ENCODE data around the gene MAGI2. TPM values are rescaled to one million over a fixed set of nuclear protein-coding genes. Genes with fewer than 3 reads are reported as not detected.

MAGI2 gene
- total RNA-seq, 2 experiments from 2014 or later = 0.03 to 0.17 TPM

- H3K4me3 ChIP-seq (ENCODE audit: low read depth, low read length, poor library complexity, severe bottlenecking) = no peak overlapping the region
- no peak overlapping the region for H3K27ac ChIP-seq (ENCODE audit: low read depth, low read length, poor library complexity, severe bottlenecking)
- ChIA-PET CTCF (ENCODE audit: unreplicated experiment) (no interaction called here), POLR2A (no interaction called here)
- no peak for TF ChIP-seq CTCF (conservative IDR thresholded peaks at IDR 0.05; ENCODE audit: low read length)
- TF ChIP-seq EZH2phosphoT487 (IDR thresholded peaks at IDR 0.05; ENCODE audit: borderline replicate concordance, low read depth, low read length) = no peak
- no TSS peak for BruUV-seq (replicated peaks)
- no peaks in the 10 kb centered on the region for H3K9me2 ChIP-seq (ENCODE audit: insufficient read depth, low read length)
- H4K20me1 ChIP-seq (ENCODE audit: insufficient read depth, low read length) = no peaks in the 10 kb centered on the region
- intact Hi-C loops (cut with micrococcal nuclease; ENCODE audit: unreplicated experiment) = no loop called here
- H2AFZ ChIP-seq (ENCODE audit: low read length) = no peak overlapping the region
- no peaks in the 10 kb centered on the region for H3K79me2 ChIP-seq (ENCODE audit: insufficient read depth, low read depth, low read length)
- no peaks in the 10 kb centered on the region for H3K36me3 ChIP-seq (ENCODE audit: insufficient read depth, low read length)
- no peak for DNase-seq (ENCODE audit: low spot score)
- H3K4me2 ChIP-seq (ENCODE audit: low read length) = no peak overlapping the region
- no peaks in the 10 kb centered on the region for H3K4me1 ChIP-seq (ENCODE audit: insufficient read depth, low read length, poor library complexity, severe bottlenecking)
- no peaks in the 10 kb centered on the region for H3K9me3 ChIP-seq (ENCODE audit: low read length)
Measured at GRCh38 chr7:78212476-78213060, 1240.9 kb downstream of the MAGI2 start.

DNA sequence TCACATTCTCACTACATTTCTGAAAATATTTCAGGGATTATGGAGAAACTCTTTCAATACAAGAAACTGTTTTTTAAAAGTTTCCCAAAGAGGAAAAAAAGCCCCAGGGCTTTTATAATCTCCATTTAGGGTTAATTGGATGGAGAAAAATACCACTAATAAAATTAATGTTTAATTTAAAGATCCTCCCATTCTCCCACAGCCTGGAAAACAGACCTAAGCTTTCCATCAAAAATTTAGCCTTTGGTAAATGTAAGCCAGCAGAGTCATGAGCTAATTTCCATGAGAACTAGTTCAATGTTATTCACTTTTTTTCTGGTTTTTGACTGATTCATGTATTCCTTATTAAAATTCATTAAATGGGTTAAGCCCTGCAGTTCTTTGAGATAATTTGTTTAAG lies 1246.2 kb downstream of the MAGI2 start:
- Histone ChIP-seq H3K4me2 (ENCODE audit: low read length) (no peak overlapping the region), H3K9me3 (ENCODE audit: low read length) (no peaks in the 10 kb centered on the region), H3K36me3 (ENCODE audit: insufficient read depth, low read length) (no peaks in the 10 kb centered on the region), H3K4me3 (ENCODE audit: low read depth, low read length, poor library complexity, severe bottlenecking) (no peak overlapping the region), H3K27ac (ENCODE audit: low read depth, low read length, poor library complexity, severe bottlenecking) (no peak overlapping the region), H3K4me1 (ENCODE audit: insufficient read depth, low read length, poor library complexity, severe bottlenecking) (no peaks in the 10 kb centered on the region), H4K20me1 (ENCODE audit: insufficient read depth, low read length) (no peaks in the 10 kb centered on the region), H2AFZ (ENCODE audit: low read length) (no peak overlapping the region), H3K79me2 (ENCODE audit: insufficient read depth, low read depth, low read length) (no peaks in the 10 kb centered on the region), H3K9me2 (ENCODE audit: insufficient read depth, low read length) (no peaks in the 10 kb centered on the region)
- DNase-seq (ENCODE audit: low spot score) = no peak
- ChIA-PET CTCF (ENCODE audit: unreplicated experiment) (no interaction called here), POLR2A (interaction anchor here (0.5 to 0.6 kb wide), 3 partner anchors 13 to 605 kb away, joined by 3 read pairs; no protein-coding TSS in a partner anchor)
- TF ChIP-seq CTCF (conservative IDR thresholded peaks at IDR 0.05; ENCODE audit: low read length) = no peak
- no peak for TF ChIP-seq EZH2phosphoT487 (IDR thresholded peaks at IDR 0.05; ENCODE audit: borderline replicate concordance, low read depth, low read length)
- intact Hi-C loops (cut with micrococcal nuclease; ENCODE audit: unreplicated experiment) = no loop called here
- BruUV-seq (replicated peaks) = no TSS peak

DNA sequence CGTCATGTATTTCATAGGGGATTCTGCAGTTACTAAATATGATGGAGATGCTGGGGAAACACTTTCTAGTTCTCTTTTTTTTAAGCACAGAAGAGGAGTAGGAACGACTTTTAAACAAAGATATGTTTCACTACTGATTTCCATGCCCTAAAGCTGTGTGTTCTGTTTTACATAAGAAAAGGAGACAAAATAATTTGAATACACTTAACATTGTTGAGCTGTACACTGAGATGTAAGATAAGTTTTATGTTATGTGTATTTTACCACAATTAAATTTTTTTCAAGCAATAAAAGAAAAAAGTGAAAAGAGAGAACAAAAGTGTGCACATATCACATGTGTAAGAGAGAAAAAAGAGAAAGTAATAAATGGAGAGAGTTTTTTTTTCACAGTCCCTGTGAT lies 1246.7 kb downstream of the MAGI2 start:
- Histone ChIP-seq H4K20me1 (ENCODE audit: insufficient read depth, low read length) (no peaks in the 10 kb centered on the region), H3K9me2 (ENCODE audit: insufficient read depth, low read length) (no peaks in the 10 kb centered on the region), H3K9me3 (ENCODE audit: low read length) (no peaks in the 10 kb centered on the region), H3K27ac (ENCODE audit: low read depth, low read length, poor library complexity, severe bottlenecking) (no peak overlapping the region), H3K36me3 (ENCODE audit: insufficient read depth, low read length) (no peaks in the 10 kb centered on the region), H2AFZ (ENCODE audit: low read length) (no peak overlapping the region), H3K4me3 (ENCODE audit: low read depth, low read length, poor library complexity, severe bottlenecking) (no peak overlapping the region), H3K4me2 (ENCODE audit: low read length) (no peak overlapping the region), H3K79me2 (ENCODE audit: insufficient read depth, low read depth, low read length) (no peaks in the 10 kb centered on the region), H3K4me1 (ENCODE audit: insufficient read depth, low read length, poor library complexity, severe bottlenecking) (no peaks in the 10 kb centered on the region)
- DNase-seq (ENCODE audit: low spot score) = no peak
- ChIA-PET POLR2A (interaction anchor here (0.5 to 0.6 kb wide), 2 partner anchors 13 to 604 kb away, joined by 3 read pairs; no protein-coding TSS in a partner anchor), CTCF (ENCODE audit: unreplicated experiment) (no interaction called here)
- no TSS peak for BruUV-seq (replicated peaks)
- intact Hi-C loops (cut with micrococcal nuclease; ENCODE audit: unreplicated experiment) = no loop called here
- TF ChIP-seq CTCF (conservative IDR thresholded peaks at IDR 0.05; ENCODE audit: low read length) (no peak), EZH2phosphoT487 (IDR thresholded peaks at IDR 0.05; ENCODE audit: borderline replicate concordance, low read depth, low read length) (no peak)
